ENCODE data around the gene RAB3B.
"Not testable (repeated sequence)": the region's sequence is repeated elsewhere in the genome, so short reads cannot be mapped to it uniquely, and the experiment has no call there.

RAB3B gene

DNA sequence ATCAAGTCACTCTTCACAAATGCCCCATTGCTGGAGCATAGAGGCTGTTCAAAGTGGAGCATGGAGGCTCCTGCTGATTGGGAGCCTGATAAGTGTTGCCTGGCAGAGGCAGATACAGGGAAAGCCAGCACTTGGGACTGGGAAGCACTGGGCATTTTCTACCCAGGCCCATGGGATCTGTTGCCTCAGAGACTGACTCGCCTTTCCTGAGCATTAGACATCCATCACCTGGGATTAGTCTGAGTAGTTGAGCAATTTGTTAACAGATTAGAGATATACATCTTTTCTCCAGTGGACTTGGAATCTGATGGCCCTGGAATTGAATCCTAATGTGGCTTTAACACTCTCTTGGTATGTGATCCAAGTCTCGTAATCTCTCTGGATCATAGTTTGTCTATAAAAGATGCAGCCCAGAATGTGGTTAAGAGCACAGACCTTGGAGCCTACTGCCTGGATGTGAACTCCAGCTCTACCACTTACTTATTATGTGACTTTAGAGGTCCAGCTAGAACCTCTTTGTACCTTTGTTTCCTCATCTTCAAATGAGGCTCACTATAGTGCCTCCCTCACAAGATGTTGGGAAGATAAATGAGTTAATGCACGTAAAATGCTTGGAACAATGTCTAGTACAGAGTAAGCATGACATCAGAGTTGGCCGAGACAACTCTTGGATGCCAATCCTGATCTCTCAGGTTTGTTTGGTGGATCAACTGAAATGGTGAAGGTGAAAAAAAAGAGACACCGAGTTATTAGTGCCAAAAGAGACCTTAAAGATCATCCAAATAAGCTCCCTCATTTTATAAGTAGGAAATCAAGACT, 73.7 kb downstream of the RAB3B start:
- no peak for DNase-seq (ENCODE audit: low spot score)

- DNase-seq (ENCODE audit: low spot score): no peak
Observed at GRCh38 chr1:51915951-51916350, 74.5 kb downstream of the RAB3B start.

GRCh38 chr1:51912881-51913280, 77.6 kb downstream of the RAB3B start:
- DNase-seq (ENCODE audit: low spot score): no peak

DNA sequence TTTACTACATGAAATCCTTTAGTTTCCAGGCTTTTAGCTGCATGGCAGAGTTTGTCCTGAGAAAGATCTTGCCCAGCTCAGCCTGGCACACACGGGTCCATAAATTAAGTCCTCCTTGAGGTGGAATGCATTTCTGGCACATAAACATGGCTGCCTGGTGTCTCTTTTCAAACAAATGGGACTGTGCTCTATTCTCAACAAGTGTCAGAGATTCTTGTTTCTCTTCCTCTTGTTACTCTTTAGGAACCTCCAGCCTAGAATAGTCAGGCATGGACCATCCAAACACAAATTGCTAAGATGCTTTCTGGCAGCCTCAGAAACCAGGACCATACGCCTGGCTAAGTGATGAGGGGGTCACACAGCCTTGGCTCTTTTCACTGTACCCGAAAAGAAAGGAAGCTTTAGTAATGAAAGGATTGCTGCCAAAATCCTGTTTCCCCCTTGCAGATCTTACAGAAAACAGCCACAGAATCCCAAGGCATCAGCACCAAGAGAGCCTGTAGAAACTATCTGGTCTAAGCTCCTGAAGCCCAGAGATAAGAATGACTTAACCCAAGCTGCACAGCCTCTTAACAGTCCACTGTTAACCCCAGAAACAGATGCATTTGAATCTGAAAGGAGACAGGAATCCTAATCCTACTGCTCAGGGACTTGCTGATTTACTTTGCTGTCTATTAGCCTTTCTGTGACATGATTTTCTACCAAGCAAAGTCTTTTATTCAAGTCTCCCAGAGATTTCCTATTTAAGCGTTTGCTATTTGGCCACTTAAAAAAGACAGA, 80.1 kb downstream of the RAB3B start:
- DNase-seq (ENCODE audit: low spot score): no peak

GRCh38 chr1:51908499-51908898, 82.0 kb downstream of the RAB3B start:
- DNase-seq (ENCODE audit: low spot score): no peak

DNA sequence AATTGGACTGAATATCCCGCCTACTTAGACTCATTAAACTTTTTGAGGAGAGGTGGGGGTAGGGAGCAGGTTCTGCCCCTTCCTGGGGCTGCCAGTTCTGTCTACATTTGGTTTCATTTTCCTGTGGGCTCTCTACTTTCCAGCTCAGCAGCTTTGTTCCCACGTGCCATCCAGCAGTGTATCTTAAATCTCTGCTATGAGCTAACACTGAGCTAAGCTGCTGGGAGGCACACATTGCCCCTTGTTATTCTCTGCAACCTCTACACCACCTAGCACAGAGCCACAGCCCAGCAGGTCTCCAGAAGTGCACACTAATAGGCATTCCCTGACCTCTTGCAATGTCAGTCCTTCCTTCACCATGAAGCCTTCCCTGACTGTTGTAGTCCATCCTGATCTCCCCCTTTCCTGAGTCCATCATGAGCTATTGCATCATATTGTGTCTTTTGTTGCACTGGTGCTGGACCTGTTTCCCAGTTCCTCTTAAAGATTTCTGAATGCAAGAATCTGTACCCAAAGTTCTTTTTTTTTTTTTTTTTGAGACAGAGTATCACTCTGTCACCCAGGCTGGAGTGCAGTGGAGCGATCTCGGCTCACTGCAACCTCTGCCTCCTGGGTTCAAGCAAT, 83.3 kb downstream of the RAB3B start:
- DNase-seq (ENCODE audit: low spot score): no peak

DNA sequence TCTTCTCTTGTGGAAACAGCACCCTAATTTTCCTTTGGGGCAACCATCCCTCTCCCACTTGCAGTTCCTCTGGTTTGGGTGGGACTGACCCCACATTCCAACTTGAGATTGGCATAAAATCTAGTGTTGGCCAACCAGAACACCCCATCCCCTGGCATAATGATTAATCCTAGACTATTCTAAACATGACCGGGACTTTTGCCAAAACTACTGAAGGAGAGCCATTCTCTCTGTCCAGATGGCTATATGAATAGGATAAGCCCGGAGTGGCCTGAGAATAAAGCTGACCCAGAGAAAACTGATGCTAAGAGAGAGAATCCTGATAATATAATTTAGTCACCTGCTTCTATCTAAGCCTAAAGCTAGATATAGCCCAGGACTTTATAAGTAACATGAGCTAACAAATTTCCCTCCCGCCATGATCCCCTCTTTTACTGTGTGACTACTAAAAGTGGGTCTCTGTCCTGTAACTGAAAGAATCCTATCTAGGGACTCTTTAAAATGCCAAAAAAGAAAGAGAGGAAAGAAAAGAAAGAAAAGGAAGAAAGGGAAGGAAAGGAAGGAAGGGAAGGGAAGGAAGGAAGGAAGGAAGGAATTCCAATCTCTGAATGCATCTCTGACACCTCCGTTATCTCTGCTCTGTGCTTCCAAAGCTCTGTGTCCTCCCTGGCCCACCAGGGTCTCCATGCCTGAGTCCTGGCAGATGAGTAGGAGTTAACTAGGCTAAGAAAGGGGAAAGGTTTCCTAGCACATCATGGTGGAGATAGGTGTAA, 84.0 kb downstream of the RAB3B start:
- DNase-seq (ENCODE audit: low spot score): no peak

GRCh38 chr1:51902456-51902855, 88.0 kb downstream of the RAB3B start:
- DNase-seq (ENCODE audit: low spot score): no peak

GRCh38 chr1:51901151-51901550, 89.3 kb downstream of the RAB3B start:
- DNase-seq (ENCODE audit: low spot score): no peak

GRCh38 chr1:51899022-51899421, 91.5 kb downstream of the RAB3B start:
- DNase-seq (ENCODE audit: low spot score): no peak

- DNase-seq (ENCODE audit: low spot score): no peak
Observed at GRCh38 chr1:51898090-51898734, 92.3 kb downstream of the RAB3B start.

GRCh38 chr1:51897699-51898031, 92.8 kb downstream of the RAB3B start:
- DNase-seq (ENCODE audit: low spot score): no peak

DNA sequence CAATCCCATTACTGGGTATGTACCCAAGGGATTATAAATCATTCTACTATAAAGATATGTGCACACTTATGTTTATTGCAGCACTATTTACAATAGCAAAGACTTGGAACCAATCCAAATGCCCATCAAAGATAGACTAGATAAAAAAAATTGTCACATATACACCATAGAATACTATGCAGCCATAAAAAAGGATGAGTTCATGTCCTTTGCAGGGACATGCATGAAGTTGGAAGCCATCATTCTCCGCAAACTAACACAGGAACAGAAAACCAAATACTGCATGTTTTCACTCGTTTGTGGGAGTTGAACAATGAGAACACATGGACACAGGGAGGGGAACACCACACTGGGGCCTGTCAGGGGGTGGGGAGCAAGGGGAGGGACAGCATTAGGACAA, 95.8 kb downstream of the RAB3B start:
- DNase-seq (ENCODE audit: low spot score): not testable (repeated sequence)

GRCh38 chr1:51878616-51879336, 111.7 kb downstream of the RAB3B start, which contains the start of gene NRDC:
TSS of gene NRDC (minus strand) at chr1:51878727. CDS start at chr1:51878615, 112 bp downstream.
- peak; percentile 76 for DNase-seq (ENCODE audit: low spot score)

GRCh38 chr1:51878308-51878615, 112.2 kb downstream of the RAB3B start:
- no peak for DNase-seq (ENCODE audit: low spot score)

DNA sequence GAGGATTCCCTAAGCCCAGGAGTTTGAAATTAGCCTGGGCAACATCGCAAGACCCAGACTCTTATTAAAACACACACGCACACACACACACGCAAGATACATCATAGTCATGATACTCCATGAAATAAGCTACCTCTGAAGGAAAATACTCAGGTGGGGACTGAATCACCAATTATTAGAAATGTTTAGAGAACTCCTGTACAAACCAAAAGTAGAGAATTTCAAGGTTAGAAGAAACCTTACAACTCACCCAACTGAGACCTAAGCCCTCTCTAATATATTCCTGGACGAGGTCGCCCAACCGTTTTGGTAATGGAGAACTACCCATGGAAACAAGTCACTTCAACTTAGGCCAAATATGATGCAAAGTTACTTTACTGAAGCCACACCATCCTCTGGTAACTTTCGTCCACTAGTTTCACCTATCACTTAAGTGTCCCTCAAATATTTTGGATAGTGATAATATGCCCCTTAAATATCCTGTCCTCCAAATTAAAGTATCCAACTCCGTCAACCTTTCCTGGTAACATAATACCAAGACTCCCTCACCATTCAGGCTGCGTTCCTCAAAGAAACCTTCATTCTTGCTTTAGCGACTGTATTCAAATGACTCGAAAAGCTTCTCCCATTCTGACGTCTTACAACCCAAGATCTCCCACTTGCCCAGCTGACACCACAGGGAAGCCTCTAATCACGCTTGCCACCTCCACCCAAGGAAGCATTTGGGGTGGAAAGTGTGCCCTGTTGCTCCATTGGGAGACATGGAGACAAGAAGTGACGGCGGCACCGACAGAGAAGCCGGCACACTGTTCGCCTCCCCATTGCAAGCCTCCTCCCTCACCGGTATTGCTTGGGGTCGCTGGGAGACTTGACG, 112.8 kb downstream of the RAB3B start:
- no peak for DNase-seq (ENCODE audit: low spot score)

DNA sequence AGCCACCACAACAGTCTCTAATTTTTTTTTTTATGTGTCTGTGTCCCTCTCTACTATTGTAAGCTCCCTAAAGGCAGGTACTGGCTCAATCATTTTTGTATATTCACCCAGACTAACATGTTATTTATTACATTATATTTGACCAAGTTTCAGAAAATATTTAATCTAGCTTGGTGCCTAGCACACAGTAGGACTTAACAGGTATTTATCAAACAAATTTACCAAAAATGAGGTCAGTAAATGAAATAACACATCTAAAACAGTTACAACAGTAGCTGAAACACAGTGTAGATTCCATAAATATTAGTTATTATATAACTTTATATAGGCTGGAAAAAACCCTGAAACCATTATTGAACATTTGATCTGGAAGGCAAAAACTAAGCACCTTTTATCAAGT, 114.7 kb downstream of the RAB3B start:
- no peak for DNase-seq (ENCODE audit: low spot score)

- DNase-seq (ENCODE audit: low spot score): no peak
Observed at GRCh38 chr1:51875291-51875772, 115.2 kb downstream of the RAB3B start.

DNA sequence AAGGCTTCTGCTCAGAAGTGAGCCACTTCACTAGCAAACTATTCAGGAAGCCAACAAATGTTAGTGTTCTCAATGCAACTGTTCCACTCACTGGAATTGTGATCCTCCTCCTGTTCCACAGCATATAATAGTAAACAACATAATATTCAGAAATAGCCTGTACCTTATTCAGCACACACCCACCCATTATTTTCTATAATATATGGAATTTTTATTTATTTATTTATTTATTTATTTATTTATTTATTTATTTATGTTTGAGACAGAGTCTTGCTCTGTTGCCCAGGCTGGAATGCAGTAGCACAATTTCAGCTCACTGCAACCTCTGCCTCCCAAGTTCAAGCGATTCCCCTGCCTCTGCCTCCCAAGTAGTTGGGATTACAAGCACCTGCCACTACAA, 117.2 kb downstream of the RAB3B start:
- not testable (repeated sequence) for DNase-seq (ENCODE audit: low spot score)

GRCh38 chr1:51871351-51871975, 119.0 kb downstream of the RAB3B start:
- DNase-seq (ENCODE audit: low spot score): no peak
